HCT116 (cell line): ENCODE data around the gene PACSIN2. TPM values are rescaled to one million over a fixed set of nuclear protein-coding genes. Genes with fewer than 3 reads are reported as not detected.
A peak's percentile ranks its signal among the peaks of the same experiment; 100 is the strongest.

ENCODE experiments used
- ATAC-seq: fragments of 200-7000 bp; cut with Tn5 transposase; 2 replicates; pipeline ENCODE4 v1.9.1; 2020; ENCODE audit warnings: mild to moderate bottlenecking, moderate library complexity
- BruUV-seq: library from RNA; stranded (reverse); fragments of 400-500 nt; replicated peaks from 2 replicates; lab custom pipeline; 2021; lab: Mats Ljungman, UMichigan
- CTCF ChIA-PET: fragments of 300-600 bp; sonication (Branson Sonifier 250); formaldehyde crosslinking; loops from one replicate; lab custom pipeline; 2021; ENCODE audit warnings: antibody characterized with exemption; lab: Charles Lee
- POLR2A ChIA-PET: fragments of 300-600, 350-600 bp; sonication (Branson Sonifier 250); formaldehyde crosslinking; loops from one replicate; lab custom pipeline; 2021; ENCODE audit warnings: antibody characterized with exemption; lab: Charles Lee
- RAD21 ChIA-PET, 2 experiments: fragments of 300-600 bp; sonication (Branson Sonifier 250); formaldehyde crosslinking; loops; one replicate each; lab custom pipeline; 2023; ENCODE audit warnings: low total read pairs in 2 of 2; ENCODE audit not compliant: uncharacterized antibody in 2 of 2, unreplicated experiment in 2 of 2, low non-redundant PET in 1 of 2; lab: Charles Lee
- DNase-seq: peaks from one replicate; pipeline ENCODE4 v3.0.0-alpha.2; 2010; ENCODE audit warnings: low read depth, low spot score
- H2AFZ ChIP-seq: fragments of 200-600 bp; shearing (Covaris generic), sonication (generic); 2 replicates; pipeline ENCODE4 v1.6.1; 2017; ENCODE audit warnings: low read depth, mixed run types, mixed read lengths, antibody characterized with exemption, low read length; ENCODE audit not compliant: poor library complexity, severe bottlenecking
- H3K27ac ChIP-seq: 2 replicates; pipeline ENCODE4 v1.5.1; 2012; ENCODE audit warnings: low read depth, low read length
- H3K27me3 ChIP-seq: fragments of 200-600 bp; sonication (generic); 2 replicates; pipeline ENCODE4 v1.6.1; 2016; ENCODE audit warnings: mixed run types, low read length, mixed read lengths; ENCODE audit not compliant: insufficient read depth
- H3K36me3 ChIP-seq, 2 experiments: fragments of 200-500 bp in 1 of 2; fragments of 200-600 bp in 1 of 2; sonication (Bioruptor generic) in 1 of 2; sonication (generic) in 1 of 2; 2 replicates each; pipeline versions ENCODE4 v1.5.1 to v1.6.1; 2014 to 2016; ENCODE audit warnings: low read length in 2 of 2, inconsistent platforms in 1 of 2, mixed read lengths in 1 of 2, mixed run types in 1 of 2; ENCODE audit not compliant: insufficient read depth in 2 of 2, control insufficient read depth in 1 of 2
- H3K4me1 ChIP-seq, 2 experiments: fragments of 200-600 bp in 1 of 2; sonication (generic) in 1 of 2; 2 replicates each; pipeline versions ENCODE4 v1.5.1 to v1.6.1; 2012 to 2017; ENCODE audit warnings: low read length in 2 of 2, inconsistent platforms in 1 of 2, mild to moderate bottlenecking in 1 of 2, mixed read lengths in 1 of 2, mixed run types in 1 of 2, moderate library complexity in 1 of 2; ENCODE audit not compliant: insufficient read depth in 2 of 2, control insufficient read depth in 1 of 2
- H3K4me2 ChIP-seq: fragments of 200-600 bp; sonication (generic); 2 replicates; pipeline ENCODE4 v1.6.1; 2017; ENCODE audit warnings: mixed run types, low read length, mixed read lengths
- H3K4me3 ChIP-seq, 2 experiments: fragments of 200-600 bp in 1 of 2; sonication (generic) in 1 of 2; replicated peaks in 1 of 2; 2 replicates each; pipeline ENCODE4 v1.5.1; 2011 to 2016; ENCODE audit warnings: low read length in 2 of 2, control low read depth in 1 of 2, low read depth in 1 of 2, mild to moderate bottlenecking in 1 of 2, mixed read lengths in 1 of 2, mixed run types in 1 of 2
- H3K79me2 ChIP-seq: fragments of 200-600 bp; sonication (generic); 2 replicates; pipeline ENCODE4 v1.6.1; 2017; ENCODE audit warnings: mild to moderate bottlenecking, mixed run types, low read length, moderate library complexity, mixed read lengths; ENCODE audit not compliant: insufficient read depth
- H3K9ac ChIP-seq: fragments of 200-600 bp; sonication (generic); 2 replicates; pipeline ENCODE4 v1.6.1; 2016; ENCODE audit warnings: low read length, mixed read lengths
- H3K9me2 ChIP-seq: fragments of 200-600 bp; sonication (generic), shearing (Covaris generic); 2 replicates; pipeline ENCODE4 v1.6.1; 2017; ENCODE audit warnings: mixed run types, mild to moderate bottlenecking, moderate library complexity; ENCODE audit not compliant: insufficient read depth
- H3K9me3 ChIP-seq, 2 experiments: fragments of 200-500 bp in 1 of 2; fragments of 200-600 bp in 1 of 2; sonication (Bioruptor generic) in 1 of 2; sonication (generic) in 1 of 2; 2 replicates each; pipeline ENCODE4 v1.6.1; 2014 to 2017; ENCODE audit warnings: low read length in 2 of 2, mixed read lengths in 2 of 2, inconsistent platforms in 1 of 2, low read depth in 1 of 2, mild to moderate bottlenecking in 1 of 2, mixed run types in 1 of 2, moderate library complexity in 1 of 2; ENCODE audit not compliant: control insufficient read depth in 1 of 2, insufficient read depth in 1 of 2
- H4K20me1 ChIP-seq: fragments of 200-600 bp; sonication (generic), shearing (Covaris generic); 2 replicates; pipeline ENCODE4 v1.6.1; 2017; ENCODE audit warnings: mixed run types, mild to moderate bottlenecking, moderate library complexity; ENCODE audit not compliant: insufficient read depth
- CBX3 ChIP-seq: IDR thresholded peaks from 2 replicates; pipeline ENCODE4 v1.6.1; 2012; ENCODE audit warnings: low read depth
- CEBPB ChIP-seq: IDR thresholded peaks from 2 replicates; pipeline ENCODE4 v1.6.1; 2012; ENCODE audit warnings: low read depth
- FOSL1 ChIP-seq: IDR thresholded peaks from 2 replicates; pipeline ENCODE4 v1.6.1; 2012; ENCODE audit warnings: low read depth
- JUND ChIP-seq: IDR thresholded peaks from 2 replicates; pipeline ENCODE4 v1.6.1; 2012
- POLR2A ChIP-seq: IDR thresholded peaks from 2 replicates; pipeline ENCODE4 v1.7.0; 2011; ENCODE audit warnings: borderline replicate concordance; ENCODE audit not compliant: insufficient read depth, insufficient read length; ENCODE audit errors: extremely low read depth
- RAD21 ChIP-seq: IDR thresholded peaks from 2 replicates; pipeline ENCODE4 v1.6.1; 2012; ENCODE audit warnings: low read depth, mild to moderate bottlenecking
- SRF ChIP-seq: IDR thresholded peaks from 2 replicates; pipeline ENCODE4 v1.6.1; 2012; ENCODE audit warnings: low read depth
- YY1 ChIP-seq: IDR thresholded peaks from 2 replicates; pipeline ENCODE4 v1.6.1; 2011; ENCODE audit warnings: low read length, low read depth, moderate library complexity, mild to moderate bottlenecking; ENCODE audit not compliant: insufficient replicate concordance; ENCODE audit errors: extremely low read depth
- ZFX ChIP-seq: fragments of 450-650 bp; IDR thresholded peaks from 2 replicates; pipeline ENCODE4 v1.6.1; 2017
- intact Hi-C: fragments of 100-400 bp; cut with micrococcal nuclease; formaldehyde crosslinking; loops from 2 replicates; pipeline ENCODE4 v1.10.0; 2022
- total RNA-seq: library from RNA; stranded (reverse); gene quantifications from one replicate; pipeline ENCODE4 v1.2.1, GENCODE V29; 2021; ENCODE audit not compliant: unreplicated experiment
- TF ChIP-seq, protein P1 (sequence below), 3 experiments: fragments of 200-600 bp in 1 of 3; sonication (generic) in 1 of 3; IDR thresholded peaks in 2 of 3; conservative IDR thresholded peaks in 1 of 3; 2 replicates each; pipeline ENCODE4 v1.5.1; 2012 to 2017; ENCODE audit warnings: low read depth in 2 of 3, low read length in 2 of 3, antibody characterized with exemption in 1 of 3, borderline replicate concordance in 1 of 3, control low read depth in 1 of 3, mild to moderate bottlenecking in 1 of 3, mixed read lengths in 1 of 3, mixed run types in 1 of 3, moderate library complexity in 1 of 3; ENCODE audit not compliant: insufficient read depth in 1 of 3
- TF ChIP-seq, protein P2 (sequence below): IDR thresholded peaks from 2 replicates; pipeline ENCODE4 v1.6.1; 2011; ENCODE audit warnings: mild to moderate bottlenecking, low read length, moderate library complexity; ENCODE audit not compliant: insufficient replicate concordance; ENCODE audit errors: extremely low read depth

Gene PACSIN2
- total RNA-seq, 1 experiment from 2014 or later, result 48.2 TPM

DNA sequence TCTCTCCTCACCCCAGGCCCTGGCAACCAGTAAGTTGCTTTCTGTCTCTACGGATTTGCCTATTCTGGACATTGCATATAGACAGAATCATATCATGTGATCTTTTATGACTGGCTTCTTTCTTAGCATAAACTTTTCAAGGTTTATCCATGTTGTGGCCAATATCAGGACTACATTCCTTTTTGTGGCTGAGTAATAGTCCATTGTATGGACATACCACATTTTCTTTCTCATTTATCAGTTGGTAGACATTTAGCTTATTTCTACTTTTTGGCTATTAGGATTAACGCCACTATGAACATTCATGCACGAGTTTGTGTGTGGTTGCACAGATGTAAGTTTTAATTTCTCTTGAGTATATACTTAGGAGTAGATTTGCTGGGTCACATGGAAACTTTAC lies 193.6 kb downstream of the PACSIN2 start:
- Histone ChIP-seq H3K9me3 (no peaks in the 10 kb centered on the region; a peak in 1 of 4 replicates), H3K4me1 (no peaks in the 10 kb centered on the region), H3K9me2 (no peaks in the 10 kb centered on the region), H3K27me3 (no peaks in the 10 kb centered on the region), H3K4me2 (no peak overlapping the region), H4K20me1 (no peaks in the 10 kb centered on the region), H3K27ac (no peak overlapping the region), H2AFZ (no peak overlapping the region), H3K36me3 (peaks cover 5 to 7% of the 10 kb centered on the region in 2 experiments; a peak in 1 of 4 replicates), H3K79me2 (no peaks in the 10 kb centered on the region), H3K9ac (no peak overlapping the region), H3K4me3 (no peak overlapping the region)
- ATAC-seq (no peak), DNase-seq (no peak)
- ChIA-PET RAD21 (no interaction called here), CTCF (no interaction called here), POLR2A (no interaction called here)
- intact Hi-C loops, result no loop called here
- no TSS peak for BruUV-seq
- no peak for TF ChIP-seq SRF
- 0 out of 2 replicates have a peak, but pooled peaks have one; percentile 27 for TF ChIP-seq CBX3
- no peak for TF ChIP-seq FOSL1

DNA sequence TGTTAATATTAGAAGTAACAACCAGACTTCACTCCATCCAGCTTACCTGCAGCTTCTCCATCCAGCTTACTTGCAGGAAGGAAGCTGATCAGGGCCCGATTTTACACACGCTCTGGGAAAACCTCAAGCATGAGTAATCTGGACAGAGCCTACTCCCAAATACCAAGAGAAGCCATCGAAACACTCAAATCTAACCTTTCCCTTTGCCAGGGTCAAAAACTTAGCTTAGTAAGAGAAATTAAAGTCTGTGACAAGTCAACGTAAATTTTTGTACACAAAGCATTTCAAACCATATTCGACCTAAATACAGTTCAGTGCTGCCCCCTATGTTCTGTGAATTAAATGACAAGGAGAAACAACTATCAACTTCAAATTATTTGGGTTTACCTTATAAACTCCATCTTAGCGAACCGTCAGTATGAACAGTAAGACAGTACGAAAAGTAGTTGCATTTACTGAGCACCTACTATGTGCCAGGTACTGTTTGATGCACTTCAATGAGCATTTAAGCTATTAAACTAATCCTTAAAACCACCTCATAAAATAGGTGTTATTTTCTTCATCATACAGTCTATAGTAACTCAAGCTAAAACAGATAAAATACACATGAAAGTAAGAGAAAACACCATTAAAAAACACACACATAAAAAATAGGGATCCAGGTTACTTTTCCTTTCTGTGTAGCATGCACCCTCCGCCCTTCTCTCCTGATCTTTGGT lies 194.7 kb downstream of the PACSIN2 start:
- Histone ChIP-seq H3K9me3 (no peaks in the 10 kb centered on the region; a peak in 1 of 4 replicates), H3K4me1 (no peaks in the 10 kb centered on the region), H3K27me3 (no peaks in the 10 kb centered on the region), H3K27ac (no peak overlapping the region), H3K9ac (no peak overlapping the region)
- POLR2A ChIA-PET, result no interaction called here
- TF ChIP-seq SRF (no peak), CEBPB (no peak), POLR2A (no peak), FOSL1 (no peak), YY1 (no peak), ZFX (no peak), RAD21 (peak; percentile 5; the same call in 1 of the 2 replicates), JUND (no peak)
- TF ChIP-seq, protein P1, sequence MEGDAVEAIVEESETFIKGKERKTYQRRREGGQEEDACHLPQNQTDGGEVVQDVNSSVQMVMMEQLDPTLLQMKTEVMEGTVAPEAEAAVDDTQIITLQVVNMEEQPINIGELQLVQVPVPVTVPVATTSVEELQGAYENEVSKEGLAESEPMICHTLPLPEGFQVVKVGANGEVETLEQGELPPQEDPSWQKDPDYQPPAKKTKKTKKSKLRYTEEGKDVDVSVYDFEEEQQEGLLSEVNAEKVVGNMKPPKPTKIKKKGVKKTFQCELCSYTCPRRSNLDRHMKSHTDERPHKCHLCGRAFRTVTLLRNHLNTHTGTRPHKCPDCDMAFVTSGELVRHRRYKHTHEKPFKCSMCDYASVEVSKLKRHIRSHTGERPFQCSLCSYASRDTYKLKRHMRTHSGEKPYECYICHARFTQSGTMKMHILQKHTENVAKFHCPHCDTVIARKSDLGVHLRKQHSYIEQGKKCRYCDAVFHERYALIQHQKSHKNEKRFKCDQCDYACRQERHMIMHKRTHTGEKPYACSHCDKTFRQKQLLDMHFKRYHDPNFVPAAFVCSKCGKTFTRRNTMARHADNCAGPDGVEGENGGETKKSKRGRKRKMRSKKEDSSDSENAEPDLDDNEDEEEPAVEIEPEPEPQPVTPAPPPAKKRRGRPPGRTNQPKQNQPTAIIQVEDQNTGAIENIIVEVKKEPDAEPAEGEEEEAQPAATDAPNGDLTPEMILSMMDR (IDR thresholded peaks at IDR 0.05 in 2 of 3, conservative IDR thresholded peaks at IDR 0.05 in 1 of 3; ENCODE audit: borderline replicate concordance in 1 of 3, insufficient read depth in 1 of 3, low read depth in 2 of 3, low read length in 2 of 3), result 0 out of 6 replicates have a peak, but pooled peaks of 1 of the 3 experiments have one; percentile 10
- TF ChIP-seq, protein P2, sequence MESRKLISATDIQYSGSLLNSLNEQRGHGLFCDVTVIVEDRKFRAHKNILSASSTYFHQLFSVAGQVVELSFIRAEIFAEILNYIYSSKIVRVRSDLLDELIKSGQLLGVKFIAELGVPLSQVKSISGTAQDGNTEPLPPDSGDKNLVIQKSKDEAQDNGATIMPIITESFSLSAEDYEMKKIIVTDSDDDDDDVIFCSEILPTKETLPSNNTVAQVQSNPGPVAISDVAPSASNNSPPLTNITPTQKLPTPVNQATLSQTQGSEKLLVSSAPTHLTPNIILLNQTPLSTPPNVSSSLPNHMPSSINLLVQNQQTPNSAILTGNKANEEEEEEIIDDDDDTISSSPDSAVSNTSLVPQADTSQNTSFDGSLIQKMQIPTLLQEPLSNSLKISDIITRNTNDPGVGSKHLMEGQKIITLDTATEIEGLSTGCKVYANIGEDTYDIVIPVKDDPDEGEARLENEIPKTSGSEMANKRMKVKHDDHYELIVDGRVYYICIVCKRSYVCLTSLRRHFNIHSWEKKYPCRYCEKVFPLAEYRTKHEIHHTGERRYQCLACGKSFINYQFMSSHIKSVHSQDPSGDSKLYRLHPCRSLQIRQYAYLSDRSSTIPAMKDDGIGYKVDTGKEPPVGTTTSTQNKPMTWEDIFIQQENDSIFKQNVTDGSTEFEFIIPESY, result no peak
- TF ChIP-seq, all 23 proteins: peak for 2
- Histone ChIP-seq H4K20me1 (no peaks in the 10 kb centered on the region), H2AFZ (no peak overlapping the region), H3K4me2 (no peak overlapping the region), H3K36me3 (peaks cover 5 to 8% of the 10 kb centered on the region in 2 experiments; a peak in 1 of 4 replicates), H3K9me2 (no peaks in the 10 kb centered on the region), H3K4me3 (no peak overlapping the region), H3K79me2 (no peaks in the 10 kb centered on the region)
- no peak for DNase-seq
- RAD21 ChIA-PET, result no interaction called here
- CTCF ChIA-PET, result no interaction called here
- intact Hi-C loops, result no loop called here
- no TSS peak for BruUV-seq
- no peak for ATAC-seq
